IPS DF 6.9 (cell line): ENCODE results near the gene SETD5.
A peak's percentile ranks its signal among the peaks of the same experiment; 100 is the strongest.

ENCODE experiments used
- DNase-seq: peaks from one replicate; pipeline ENCODE4 v3.0.0-alpha.2; 2013; ENCODE audit warnings: low read depth, low spot score
- H3K27ac ChIP-seq: one replicate; pipeline ENCODE4 v1.5.1; 2013; ENCODE audit warnings: low read length, control low read depth
- H3K27me3 ChIP-seq: 2 replicates; pipeline ENCODE4 v1.6.1; 2013; ENCODE audit warnings: mild to moderate bottlenecking, low read length; ENCODE audit not compliant: control insufficient read depth, insufficient read depth
- H3K36me3 ChIP-seq: 2 replicates; pipeline ENCODE4 v1.6.1; 2013; ENCODE audit warnings: low read length; ENCODE audit not compliant: control insufficient read depth, insufficient read depth
- H3K4me1 ChIP-seq: 2 replicates; pipeline ENCODE4 v1.6.1; 2013; ENCODE audit warnings: low read length; ENCODE audit not compliant: control insufficient read depth, insufficient read depth
- H3K4me3 ChIP-seq: 2 replicates; pipeline ENCODE4 v1.5.1; 2013; ENCODE audit warnings: mild to moderate bottlenecking, low read length
- H3K9me3 ChIP-seq: 2 replicates; pipeline ENCODE4 v1.6.1; 2013; ENCODE audit warnings: low read length, inconsistent platforms; ENCODE audit not compliant: control insufficient read depth, insufficient read depth
- WGBS: extraction: QIAGEN DNeasy Blood & Tissue Kit; methylation state at CpG from one replicate; pipeline ENCODE4 v1.1.7; 2013; ENCODE audit warnings: mixed read lengths, missing lambda C conversion rate; ENCODE audit not compliant: insufficient read length, insufficient coverage; 5-methylcytosine and 5-hydroxymethylcytosine counted together

The SETD5 gene, protein sequence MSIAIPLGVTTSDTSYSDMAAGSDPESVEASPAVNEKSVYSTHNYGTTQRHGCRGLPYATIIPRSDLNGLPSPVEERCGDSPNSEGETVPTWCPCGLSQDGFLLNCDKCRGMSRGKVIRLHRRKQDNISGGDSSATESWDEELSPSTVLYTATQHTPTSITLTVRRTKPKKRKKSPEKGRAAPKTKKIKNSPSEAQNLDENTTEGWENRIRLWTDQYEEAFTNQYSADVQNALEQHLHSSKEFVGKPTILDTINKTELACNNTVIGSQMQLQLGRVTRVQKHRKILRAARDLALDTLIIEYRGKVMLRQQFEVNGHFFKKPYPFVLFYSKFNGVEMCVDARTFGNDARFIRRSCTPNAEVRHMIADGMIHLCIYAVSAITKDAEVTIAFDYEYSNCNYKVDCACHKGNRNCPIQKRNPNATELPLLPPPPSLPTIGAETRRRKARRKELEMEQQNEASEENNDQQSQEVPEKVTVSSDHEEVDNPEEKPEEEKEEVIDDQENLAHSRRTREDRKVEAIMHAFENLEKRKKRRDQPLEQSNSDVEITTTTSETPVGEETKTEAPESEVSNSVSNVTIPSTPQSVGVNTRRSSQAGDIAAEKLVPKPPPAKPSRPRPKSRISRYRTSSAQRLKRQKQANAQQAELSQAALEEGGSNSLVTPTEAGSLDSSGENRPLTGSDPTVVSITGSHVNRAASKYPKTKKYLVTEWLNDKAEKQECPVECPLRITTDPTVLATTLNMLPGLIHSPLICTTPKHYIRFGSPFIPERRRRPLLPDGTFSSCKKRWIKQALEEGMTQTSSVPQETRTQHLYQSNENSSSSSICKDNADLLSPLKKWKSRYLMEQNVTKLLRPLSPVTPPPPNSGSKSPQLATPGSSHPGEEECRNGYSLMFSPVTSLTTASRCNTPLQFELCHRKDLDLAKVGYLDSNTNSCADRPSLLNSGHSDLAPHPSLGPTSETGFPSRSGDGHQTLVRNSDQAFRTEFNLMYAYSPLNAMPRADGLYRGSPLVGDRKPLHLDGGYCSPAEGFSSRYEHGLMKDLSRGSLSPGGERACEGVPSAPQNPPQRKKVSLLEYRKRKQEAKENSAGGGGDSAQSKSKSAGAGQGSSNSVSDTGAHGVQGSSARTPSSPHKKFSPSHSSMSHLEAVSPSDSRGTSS (N-terminal part only)

DNA sequence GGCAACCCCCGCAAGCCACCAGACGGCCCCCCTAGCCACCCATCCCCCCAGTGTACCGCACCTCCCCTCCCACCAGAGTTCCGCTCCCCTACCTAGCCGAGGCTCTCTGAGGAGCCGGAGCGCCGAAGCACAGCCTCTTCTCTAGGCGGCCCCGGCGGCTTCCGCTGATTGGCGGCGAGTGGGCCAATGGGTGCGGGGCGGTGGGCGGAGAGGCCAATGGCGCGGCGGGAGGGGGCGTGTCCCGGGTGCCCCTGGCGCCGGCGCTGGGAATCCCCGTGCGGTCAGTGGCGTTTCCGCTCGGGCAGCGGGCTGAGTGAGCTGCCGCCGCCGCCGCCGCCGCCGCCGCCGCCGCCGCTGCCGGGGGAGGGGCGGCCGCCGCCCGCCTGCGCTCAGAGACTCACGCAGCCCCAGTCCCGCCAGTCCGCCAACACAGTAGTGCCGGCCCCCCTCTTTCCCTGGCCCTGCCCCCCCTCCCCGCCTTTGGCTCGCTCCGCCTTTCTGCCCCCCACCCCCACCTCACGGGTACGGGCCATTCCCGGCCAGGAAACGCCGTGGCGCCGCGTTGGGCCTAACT is at the start of gene SETD5:
Gene SETD5, plus strand, starts transcription at position 284 of the 574 bp plus-strand sequence. CDS start 31,324 bp downstream, outside the sequence.
- Histone ChIP-seq H3K36me3 (peaks cover 4% of the 10 kb centered on the region; the same call in 1 of the 2 replicates), H3K4me3 (peak within 1 kb of the TSS; percentile 64), H3K4me1 (no peaks in the 10 kb centered on the region), H3K27ac (no peak within 1 kb of the TSS), H3K27me3 (no peaks in the 10 kb centered on the region), H3K9me3 (no peaks in the 10 kb centered on the region)
- peak; percentile 72 for DNase-seq
- no CpG with 5 or more reads among the region's 63 CpGs for WGBS

DNA sequence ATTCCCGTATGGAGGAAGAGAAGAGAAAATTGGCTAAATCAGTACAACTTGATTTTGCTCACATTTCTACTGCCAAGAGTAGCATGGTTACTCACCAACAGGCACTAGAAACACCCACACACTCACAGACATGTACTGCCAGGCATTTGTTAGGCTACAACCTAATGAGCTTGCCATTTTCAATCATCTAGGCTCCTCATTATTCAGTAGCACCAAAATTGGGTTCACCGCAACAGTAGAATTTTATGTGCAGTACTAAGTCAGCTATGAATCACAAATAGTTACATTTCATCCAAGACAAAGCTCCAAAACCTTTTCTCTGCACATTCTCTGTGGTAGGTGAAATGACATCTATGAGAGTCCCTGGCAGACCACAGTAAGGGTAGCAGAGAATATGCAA is 49.5 kb upstream of the SETD5 start:
- Histone ChIP-seq H3K9me3 (no peaks in the 10 kb centered on the region), H3K4me1 (peaks cover 1% of the 10 kb centered on the region; the same call in 1 of the 2 replicates), H3K27ac (no peak overlapping the region), H3K4me3 (no peak overlapping the region), H3K27me3 (no peaks in the 10 kb centered on the region), H3K36me3 (no peaks in the 10 kb centered on the region)
- no CpG with 5 or more reads among the region's 2 CpGs for WGBS
- DNase-seq = no peak

DNA sequence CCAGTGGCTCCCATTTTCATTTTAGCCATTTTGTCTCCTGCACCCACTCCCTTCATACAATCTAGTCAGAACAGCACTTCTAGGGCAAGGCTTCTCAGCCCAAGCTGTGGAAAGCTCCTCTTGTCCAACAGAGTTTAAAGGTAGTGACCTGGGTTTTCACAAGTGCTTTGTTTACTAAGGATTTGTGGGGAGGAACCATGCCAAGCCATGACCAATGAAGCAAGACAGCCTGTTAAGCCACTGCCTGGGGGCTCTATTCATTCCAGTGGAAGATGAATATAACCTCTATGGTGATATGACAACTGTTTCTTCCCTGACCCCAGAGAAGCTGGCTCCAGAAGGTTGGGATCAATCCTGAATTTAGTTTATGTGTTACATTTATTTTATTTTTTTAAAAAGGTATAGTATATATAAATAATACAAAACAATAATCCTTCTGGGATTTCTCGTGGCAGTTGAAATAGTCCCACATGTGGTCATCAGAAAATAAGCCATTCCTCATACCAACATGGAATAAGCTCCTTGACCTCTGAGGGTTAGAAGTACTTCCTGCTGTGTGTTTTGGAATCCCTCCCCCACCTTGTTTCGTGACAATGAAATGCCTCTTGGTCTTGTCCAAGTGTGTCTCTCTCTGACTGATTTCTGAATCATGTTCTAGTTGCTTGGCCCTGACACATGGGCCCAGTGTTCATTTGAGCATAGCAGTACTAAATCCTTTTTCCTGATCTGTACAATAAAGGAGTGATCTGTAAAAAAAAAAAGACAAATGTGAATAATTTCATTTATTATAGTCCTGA is 47.9 kb upstream of the SETD5 start:
- no peak for DNase-seq
- no peak overlapping the region for H3K27ac ChIP-seq
- H3K36me3 ChIP-seq = no peaks in the 10 kb centered on the region
- peaks cover 3% of the 10 kb centered on the region; the same call in 1 of the 2 replicates for H3K4me1 ChIP-seq
- no peaks in the 10 kb centered on the region for H3K9me3 ChIP-seq
- no peak overlapping the region for H3K4me3 ChIP-seq
- no peaks in the 10 kb centered on the region for H3K27me3 ChIP-seq
- WGBS = no CpG with 5 or more reads among the region's 2 CpGs

DNA sequence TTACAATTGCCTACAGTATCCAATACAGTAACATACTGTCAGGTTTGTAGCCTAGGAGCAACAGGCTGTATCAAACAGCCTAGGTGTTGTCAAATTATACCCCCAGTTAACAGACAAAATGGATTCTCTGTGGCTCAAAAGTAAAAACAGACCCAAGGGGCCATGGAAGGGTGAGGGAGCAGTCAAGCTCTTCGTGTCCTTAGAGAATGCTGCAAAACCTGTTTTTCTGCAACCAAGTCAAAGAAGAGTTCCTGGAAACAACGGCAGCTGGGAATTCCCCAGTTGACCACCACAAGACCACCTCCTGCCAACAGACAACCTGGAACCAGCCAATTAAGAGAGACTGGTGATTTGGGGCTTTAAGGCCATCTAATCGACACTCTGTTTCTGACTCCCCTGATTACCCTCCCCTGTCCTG is 45.7 kb upstream of the SETD5 start:
- Histone ChIP-seq H3K9me3 (no peaks in the 10 kb centered on the region), H3K4me1 (peaks cover 3% of the 10 kb centered on the region; the same call in 1 of the 2 replicates), H3K36me3 (no peaks in the 10 kb centered on the region), H3K27me3 (no peaks in the 10 kb centered on the region), H3K4me3 (no peak overlapping the region), H3K27ac (no peak overlapping the region)
- peak; percentile 58 for DNase-seq
- no CpG with 5 or more reads among the region's 3 CpGs for WGBS

DNA sequence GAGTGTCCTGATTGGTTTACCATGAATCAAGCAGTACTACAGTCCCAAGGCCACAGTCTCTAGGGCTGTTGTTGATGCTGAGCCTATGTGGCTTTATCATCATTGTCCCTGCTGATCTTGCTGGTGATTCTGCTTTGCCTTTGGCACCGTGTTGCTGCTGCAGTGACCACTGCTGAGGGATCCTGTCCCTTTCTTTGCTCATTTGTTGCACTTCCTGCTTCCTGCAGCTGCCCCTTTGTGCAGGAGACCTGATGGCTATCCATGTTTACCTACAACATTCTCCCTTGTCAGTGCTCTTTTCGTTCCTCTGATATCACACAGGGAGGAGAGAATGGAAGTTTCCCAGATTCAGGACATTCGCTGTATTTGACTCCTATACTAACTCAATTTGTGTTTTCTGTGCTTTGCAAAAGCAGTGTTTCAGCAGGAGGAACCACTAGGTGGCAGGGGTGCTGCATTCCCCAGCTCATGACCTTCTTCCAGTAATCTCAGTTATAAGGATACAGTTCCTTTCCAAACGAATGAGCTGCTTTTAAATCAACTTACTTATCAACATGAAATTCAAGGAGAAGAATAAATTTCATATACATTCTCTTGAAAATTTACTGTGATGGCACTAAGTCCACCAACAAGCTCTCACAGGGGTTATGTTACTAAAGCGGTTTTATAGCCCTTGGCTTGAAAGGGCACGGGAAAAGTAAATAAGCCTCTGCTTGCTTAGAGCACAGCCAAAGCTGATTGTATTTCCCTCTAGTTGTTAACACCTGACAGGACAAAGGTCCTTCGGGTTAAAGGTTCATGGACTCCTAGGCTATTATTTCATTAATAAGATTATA is 44.3 kb upstream of the SETD5 start:
- no peak overlapping the region for H3K27ac ChIP-seq
- peak; percentile 57 for DNase-seq
- no CpG with 5 or more reads among the region's 7 CpGs for WGBS
- H3K36me3 ChIP-seq = no peaks in the 10 kb centered on the region
- H3K4me1 ChIP-seq = peaks cover 3% of the 10 kb centered on the region; the same call in 1 of the 2 replicates
- H3K9me3 ChIP-seq = no peaks in the 10 kb centered on the region
- no peak overlapping the region for H3K4me3 ChIP-seq
- H3K27me3 ChIP-seq = no peaks in the 10 kb centered on the region

DNA sequence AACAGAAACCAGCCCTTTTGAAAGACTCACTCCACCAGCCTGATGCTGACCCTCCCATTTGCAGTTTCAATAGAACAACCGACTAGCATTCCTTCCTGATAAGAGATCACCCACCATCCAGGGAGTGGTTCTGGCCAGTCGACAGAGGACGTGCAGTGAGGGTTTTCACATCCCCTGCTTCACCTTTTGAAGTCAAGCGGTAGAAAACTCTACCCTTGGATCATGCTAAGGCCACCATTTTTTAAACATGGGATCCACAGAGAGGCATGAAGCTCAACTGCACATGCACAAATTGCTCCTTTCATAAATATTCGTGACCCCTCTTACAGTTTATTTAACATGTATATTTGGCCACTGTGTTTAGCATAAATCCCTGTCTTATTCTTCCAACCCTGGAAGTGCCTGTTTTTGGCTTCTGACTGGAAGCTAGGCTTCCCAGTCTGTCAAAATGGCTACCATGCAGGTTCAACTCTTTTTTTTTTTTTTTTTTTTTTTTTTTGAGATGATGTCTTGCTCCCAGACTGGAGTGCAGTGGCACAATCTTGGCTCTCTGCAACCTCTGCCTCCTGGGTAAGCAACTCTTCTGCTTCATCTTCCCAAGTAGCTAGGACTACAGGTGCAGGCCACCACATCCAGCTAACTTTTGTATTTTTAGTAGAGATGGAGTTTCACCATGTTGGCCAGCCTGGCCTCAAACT is 35.6 kb upstream of the SETD5 start:
- DNase-seq = no peak
- WGBS = no CpG with 5 or more reads among the region's 5 CpGs
- no peak overlapping the region for H3K4me3 ChIP-seq
- no peak overlapping the region for H3K27ac ChIP-seq
- no peaks in the 10 kb centered on the region for H3K9me3 ChIP-seq
- H3K36me3 ChIP-seq = peaks cover 3% of the 10 kb centered on the region; the same call in 1 of the 2 replicates
- no peaks in the 10 kb centered on the region for H3K27me3 ChIP-seq
- H3K4me1 ChIP-seq = no peaks in the 10 kb centered on the region

DNA sequence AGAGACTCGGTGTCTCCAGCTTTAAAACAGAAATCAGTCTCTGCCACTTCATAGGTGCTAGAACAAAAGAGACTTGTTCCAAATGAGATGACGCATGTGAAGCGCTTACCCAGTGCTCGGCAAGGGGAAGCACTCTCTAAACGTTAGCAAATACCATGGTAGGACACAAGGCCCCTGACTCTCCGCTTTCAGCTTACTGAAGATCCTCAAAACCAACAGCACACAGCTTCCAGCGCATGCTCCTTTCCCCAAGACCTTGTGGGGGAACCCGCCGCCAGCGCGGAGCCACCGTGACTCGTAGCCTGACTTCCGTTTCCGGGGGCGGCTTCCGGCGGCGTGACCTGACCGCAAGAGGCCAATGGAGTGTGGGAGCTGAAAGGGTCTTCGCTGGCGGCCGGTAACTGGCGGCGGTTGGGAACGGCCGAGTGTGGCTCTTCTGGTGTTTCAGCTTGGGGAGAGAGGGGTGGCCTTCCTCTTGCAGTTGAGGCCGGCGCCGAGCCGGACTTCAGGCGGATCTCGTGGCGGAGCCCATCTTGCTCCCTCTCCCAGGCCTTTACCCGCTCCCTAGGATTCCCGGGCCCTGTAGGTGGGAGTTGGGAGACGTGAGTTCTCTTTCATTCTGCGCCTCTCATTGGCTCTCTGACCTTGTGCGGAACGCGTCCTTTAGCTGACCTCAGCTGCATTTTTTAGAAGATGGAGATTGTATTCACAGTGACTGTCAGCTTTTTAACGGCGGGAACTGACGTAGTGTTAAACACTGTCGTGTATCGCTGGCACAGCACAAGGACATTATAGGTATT is 34.5 kb upstream of the SETD5 start, which contains the start of gene THUMPD3:
Gene THUMPD3, plus strand, starts transcription at position 324 of the 800 bp plus-strand sequence. CDS start 2,015 bp downstream, outside the sequence.
- DNase-seq = peak; percentile 67
- H3K4me3 ChIP-seq = peak within 1 kb of the TSS; percentile 73; the same call in 1 of the 2 replicates
- no CpG with 5 or more reads among the region's 46 CpGs for WGBS

DNA sequence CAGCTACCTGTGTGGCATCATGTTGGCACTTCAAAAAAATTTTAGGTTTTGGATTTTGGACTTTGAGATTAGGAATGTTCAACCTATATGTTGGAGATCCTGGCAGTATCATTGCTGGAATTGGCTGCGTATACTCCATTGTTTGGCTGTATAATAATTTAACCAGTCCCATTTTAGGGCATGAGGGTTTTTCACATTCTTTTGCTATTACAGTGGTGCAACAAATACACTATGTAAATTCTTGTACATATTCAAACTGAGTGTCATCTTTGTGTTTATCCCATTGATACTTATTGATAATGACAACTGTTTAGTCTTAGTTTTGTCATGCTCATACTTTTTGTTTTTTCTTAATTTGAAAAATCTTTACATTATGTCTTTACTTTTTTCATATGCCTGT is 27.9 kb upstream of the SETD5 start:
- H3K4me3 ChIP-seq = no peak overlapping the region
- DNase-seq = no peak
- no peaks in the 10 kb centered on the region for H3K27me3 ChIP-seq
- peaks cover 6% of the 10 kb centered on the region; the same call in 1 of the 2 replicates for H3K36me3 ChIP-seq
- H3K9me3 ChIP-seq = no peaks in the 10 kb centered on the region
- no CpG with 5 or more reads among the region's 1 CpG for WGBS
- H3K27ac ChIP-seq = no peak overlapping the region
- H3K4me1 ChIP-seq = no peaks in the 10 kb centered on the region

More for the DNA sequence above, 34.5 kb upstream of the SETD5 start, which contains the start of gene THUMPD3:
- Histone ChIP-seq H3K9me3 (no peaks in the 10 kb centered on the region), H3K27ac (no peak within 1 kb of the TSS), H3K36me3 (peaks cover 3% of the 10 kb centered on the region; the same call in 1 of the 2 replicates), H3K27me3 (no peaks in the 10 kb centered on the region), H3K4me1 (no peaks in the 10 kb centered on the region)
